ENCODE data around the gene ZNF681. TPM values are rescaled to one million over a fixed set of nuclear protein-coding genes. Genes with fewer than 3 reads are reported as not detected.
"Not testable (repeated sequence)": the region's sequence is repeated elsewhere in the genome, so short reads cannot be mapped to it uniquely, and the experiment has no call there.

The ZNF681 gene
- total RNA-seq, 2 experiments from 2014 or later: 3.1 to 5.1 TPM

DNA sequence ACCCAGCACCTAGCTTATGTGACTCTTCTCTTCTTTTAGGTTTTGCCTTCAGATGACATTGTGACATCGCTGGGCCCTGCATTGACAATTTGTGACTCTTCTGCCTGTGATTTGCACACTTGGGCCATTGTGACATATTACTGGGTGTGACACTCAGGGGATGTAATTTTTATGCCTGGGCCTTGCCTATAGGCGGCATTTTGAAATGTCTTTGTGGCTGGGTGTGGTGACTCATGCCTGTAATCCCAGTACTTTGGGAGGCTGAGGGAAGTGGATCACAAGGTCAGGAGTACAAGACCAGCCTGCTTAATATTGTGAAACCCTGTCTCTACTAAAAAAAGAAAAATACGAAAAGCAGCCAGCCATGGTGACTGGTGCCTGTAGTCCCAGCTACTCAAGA, 28.4 kb upstream of the ZNF681 start:
- H3K4me3 Mint-ChIP-seq: no peak overlapping the region
- peaks cover 27% of the 10 kb centered on the region for H3K36me3 Mint-ChIP-seq (ENCODE audit: low read depth)
- H3K9me3 Mint-ChIP-seq: no peaks in the 10 kb centered on the region
- no peak overlapping the region for H3K27ac Mint-ChIP-seq
- no peaks in the 10 kb centered on the region for H3K27me3 Mint-ChIP-seq (ENCODE audit: low read depth)
- intact Hi-C loops (cut with micrococcal nuclease): no loop called here
- peaks cover 1% of the 10 kb centered on the region for H3K4me1 Mint-ChIP-seq (ENCODE audit: low read depth)
- DNase-seq: no peak
- CTCF ChIA-PET: no interaction called here

DNA sequence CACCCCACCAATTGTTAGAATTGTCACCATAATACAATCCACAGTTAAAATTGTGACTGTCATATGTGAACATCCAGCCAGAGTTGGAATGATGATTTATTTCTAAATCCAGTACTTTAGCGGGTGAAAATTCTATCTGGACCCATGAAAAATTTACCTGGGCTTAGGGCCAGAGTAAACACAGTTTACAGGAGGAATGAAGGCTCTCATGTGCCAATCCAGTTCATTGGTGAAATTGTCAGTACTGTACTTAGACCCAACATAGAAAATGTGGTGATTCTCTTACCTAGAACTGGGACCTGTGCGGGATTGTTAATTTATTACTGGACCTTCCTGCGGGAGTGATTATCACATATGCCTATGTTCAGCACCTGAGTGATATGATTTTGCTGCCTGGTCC, 27.3 kb upstream of the ZNF681 start:
- Mint-ChIP-seq H3K36me3 (ENCODE audit: low read depth) (peaks cover 27% of the 10 kb centered on the region), H3K9me3 (no peaks in the 10 kb centered on the region), H3K4me3 (no peak overlapping the region), H3K27ac (no peak overlapping the region), H3K4me1 (ENCODE audit: low read depth) (no peaks in the 10 kb centered on the region), H3K27me3 (ENCODE audit: low read depth) (no peaks in the 10 kb centered on the region)
- no peak for DNase-seq
- intact Hi-C loops (cut with micrococcal nuclease): no loop called here
- CTCF ChIA-PET: no interaction called here

GRCh38 chr19:23784274-23784673, 25.6 kb upstream of the ZNF681 start:
- H3K27ac Mint-ChIP-seq: no peak overlapping the region
- H3K9me3 Mint-ChIP-seq: peaks cover 8% of the 10 kb centered on the region
- DNase-seq: no peak
- H3K4me3 Mint-ChIP-seq: no peak overlapping the region
- no peaks in the 10 kb centered on the region for H3K27me3 Mint-ChIP-seq (ENCODE audit: low read depth)
- H3K4me1 Mint-ChIP-seq (ENCODE audit: low read depth): no peaks in the 10 kb centered on the region
- CTCF ChIA-PET: no interaction called here
- H3K36me3 Mint-ChIP-seq (ENCODE audit: low read depth): peaks cover 37% of the 10 kb centered on the region
- intact Hi-C loops (cut with micrococcal nuclease): no loop called here

- intact Hi-C loops (cut with micrococcal nuclease): no loop called here
- peaks cover 10% of the 10 kb centered on the region for H3K9me3 Mint-ChIP-seq
- CTCF ChIA-PET: no interaction called here
- H3K27ac Mint-ChIP-seq: no peak overlapping the region
- no peaks in the 10 kb centered on the region for H3K27me3 Mint-ChIP-seq (ENCODE audit: low read depth)
- peaks cover 40% of the 10 kb centered on the region for H3K36me3 Mint-ChIP-seq (ENCODE audit: low read depth)
- DNase-seq: no peak
- no peaks in the 10 kb centered on the region for H3K4me1 Mint-ChIP-seq (ENCODE audit: low read depth)
- no peak overlapping the region for H3K4me3 Mint-ChIP-seq
Observed at GRCh38 chr19:23783636-23784035, 24.9 kb upstream of the ZNF681 start.

DNA sequence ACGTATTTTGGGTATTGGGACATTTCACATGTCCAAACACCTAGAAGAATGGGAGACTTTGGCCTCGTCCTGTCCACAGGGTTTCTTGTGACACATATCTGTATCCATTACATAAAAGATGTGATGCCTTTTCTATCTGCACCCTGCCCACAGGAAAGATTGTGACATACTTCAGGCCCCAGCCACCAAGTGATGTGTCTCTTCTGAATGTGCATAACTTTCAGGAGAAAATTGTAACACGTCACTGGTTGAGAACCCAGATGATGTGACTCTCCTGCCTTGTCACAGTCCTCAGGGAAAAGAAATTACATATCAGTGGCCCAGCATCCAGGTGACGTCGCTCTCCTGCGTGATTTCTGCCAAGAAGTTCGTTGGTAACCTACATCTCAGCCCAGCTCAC, 21.0 kb upstream of the ZNF681 start:
- CTCF ChIA-PET: no interaction called here
- Mint-ChIP-seq H3K36me3 (ENCODE audit: low read depth) (peaks cover 50% of the 10 kb centered on the region), H3K27ac (no peak overlapping the region)

GRCh38 chr19:23778566-23778965, 19.9 kb upstream of the ZNF681 start:
- Mint-ChIP-seq H3K4me3 (no peak overlapping the region), H3K36me3 (ENCODE audit: low read depth) (peaks cover 45% of the 10 kb centered on the region), H3K9me3 (peaks cover 15% of the 10 kb centered on the region), H3K27me3 (ENCODE audit: low read depth) (no peaks in the 10 kb centered on the region), H3K4me1 (ENCODE audit: low read depth) (peaks cover 9% of the 10 kb centered on the region), H3K27ac (no peak overlapping the region)
- DNase-seq: no peak
- CTCF ChIA-PET: no interaction called here
- intact Hi-C loops (cut with micrococcal nuclease): no loop called here

More for the DNA sequence above, 21.0 kb upstream of the ZNF681 start:
- Mint-ChIP-seq H3K9me3 (peaks cover 15% of the 10 kb centered on the region), H3K27me3 (ENCODE audit: low read depth) (no peaks in the 10 kb centered on the region), H3K4me1 (ENCODE audit: low read depth) (peaks cover 6% of the 10 kb centered on the region), H3K4me3 (no peak overlapping the region)
- no peak for DNase-seq
- intact Hi-C loops (cut with micrococcal nuclease): no loop called here

DNA sequence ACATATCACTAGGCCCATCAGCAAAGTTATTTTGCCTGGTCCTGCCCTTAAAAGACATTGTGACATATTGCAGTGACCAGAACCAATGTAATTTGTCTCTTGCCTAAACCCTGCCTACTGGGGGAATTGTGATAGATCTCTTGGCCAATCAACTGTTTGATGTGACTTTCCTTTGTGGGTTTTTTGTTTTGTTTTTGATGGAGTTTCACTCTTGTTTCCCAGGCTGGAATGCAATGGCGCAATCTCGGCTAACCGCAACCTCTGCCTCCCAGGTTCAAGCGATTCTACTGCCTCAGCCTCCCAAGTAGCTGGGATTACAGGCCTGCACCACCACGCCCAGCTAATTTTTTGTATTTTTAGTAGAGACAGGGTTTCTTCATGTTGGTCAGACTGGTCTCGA, 19.3 kb upstream of the ZNF681 start:
- H3K4me1 Mint-ChIP-seq (ENCODE audit: low read depth); DNase-seq; CTCF ChIA-PET; H3K4me3 Mint-ChIP-seq; intact Hi-C loops (cut with micrococcal nuclease); H3K27ac Mint-ChIP-seq; H3K27me3 Mint-ChIP-seq (ENCODE audit: low read depth): not testable (repeated sequence)
- peaks cover 15% of the 10 kb centered on the region for H3K9me3 Mint-ChIP-seq
- H3K36me3 Mint-ChIP-seq (ENCODE audit: low read depth): peaks cover 49% of the 10 kb centered on the region

DNA sequence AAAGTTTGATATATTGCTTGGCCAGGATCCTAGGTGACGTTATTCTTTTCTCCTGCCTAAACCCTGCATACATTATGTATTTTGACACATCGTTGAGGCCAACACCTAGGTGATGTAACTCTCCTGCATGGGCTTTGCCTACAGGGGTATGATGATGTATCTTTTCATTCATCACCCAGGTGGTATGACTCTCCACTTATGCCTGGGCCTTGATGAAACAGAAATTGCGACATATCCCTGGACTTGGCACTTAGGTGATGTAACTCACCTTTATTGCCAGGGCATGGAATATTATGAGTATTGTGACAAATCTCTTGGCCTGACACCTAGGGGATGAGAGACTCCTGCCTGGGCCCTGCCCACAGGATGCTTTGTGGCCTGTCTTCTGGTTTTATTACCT, 18.5 kb upstream of the ZNF681 start:
- CTCF ChIA-PET: no interaction called here
- no peaks in the 10 kb centered on the region for H3K27me3 Mint-ChIP-seq (ENCODE audit: low read depth)
- no peak overlapping the region for H3K4me3 Mint-ChIP-seq
- H3K4me1 Mint-ChIP-seq (ENCODE audit: low read depth): peaks cover 13% of the 10 kb centered on the region
- no peak overlapping the region for H3K27ac Mint-ChIP-seq
- peaks cover 48% of the 10 kb centered on the region for H3K36me3 Mint-ChIP-seq (ENCODE audit: low read depth)
- intact Hi-C loops (cut with micrococcal nuclease): no loop called here
- H3K9me3 Mint-ChIP-seq: peaks cover 15% of the 10 kb centered on the region
- DNase-seq: peak; percentile 20

- DNase-seq: no peak
- Mint-ChIP-seq H3K4me1 (ENCODE audit: low read depth) (peaks cover 18% of the 10 kb centered on the region), H3K27ac (no peak overlapping the region), H3K9me3 (peaks cover 15% of the 10 kb centered on the region), H3K27me3 (ENCODE audit: low read depth) (no peaks in the 10 kb centered on the region), H3K4me3 (no peak overlapping the region), H3K36me3 (ENCODE audit: low read depth) (peaks cover 49% of the 10 kb centered on the region)
- intact Hi-C loops (cut with micrococcal nuclease): no loop called here
- CTCF ChIA-PET: no interaction called here
Observed at GRCh38 chr19:23776507-23777205, 18.0 kb upstream of the ZNF681 start.

DNA sequence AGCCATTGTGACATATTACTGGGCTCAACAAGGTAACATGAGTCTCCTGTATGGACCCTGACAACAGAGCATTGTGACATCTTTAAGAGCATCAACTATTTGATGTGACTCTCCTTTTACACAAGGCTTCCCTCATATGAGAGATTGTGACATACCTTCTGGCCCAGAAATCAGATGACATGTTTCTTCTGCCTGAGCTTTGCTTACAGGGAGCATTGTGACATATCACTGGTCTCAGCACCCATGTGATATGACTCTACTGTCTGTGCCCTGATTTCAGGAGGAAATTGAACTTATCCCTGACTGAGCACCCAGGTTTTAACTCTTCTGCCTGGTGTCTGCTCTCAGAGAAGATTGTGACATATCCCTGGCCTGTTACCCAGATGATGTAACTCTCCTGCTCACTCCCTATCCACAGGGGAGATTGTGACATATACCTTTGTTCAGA, 15.9 kb upstream of the ZNF681 start:
- CTCF ChIA-PET: no interaction called here
- Mint-ChIP-seq H3K27ac (no peak overlapping the region), H3K4me1 (ENCODE audit: low read depth) (peaks cover 32% of the 10 kb centered on the region), H3K9me3 (peaks cover 12% of the 10 kb centered on the region), H3K27me3 (ENCODE audit: low read depth) (no peaks in the 10 kb centered on the region), H3K4me3 (no peak overlapping the region), H3K36me3 (ENCODE audit: low read depth) (peaks cover 48% of the 10 kb centered on the region)
- no peak for DNase-seq
- intact Hi-C loops (cut with micrococcal nuclease): no loop called here

DNA sequence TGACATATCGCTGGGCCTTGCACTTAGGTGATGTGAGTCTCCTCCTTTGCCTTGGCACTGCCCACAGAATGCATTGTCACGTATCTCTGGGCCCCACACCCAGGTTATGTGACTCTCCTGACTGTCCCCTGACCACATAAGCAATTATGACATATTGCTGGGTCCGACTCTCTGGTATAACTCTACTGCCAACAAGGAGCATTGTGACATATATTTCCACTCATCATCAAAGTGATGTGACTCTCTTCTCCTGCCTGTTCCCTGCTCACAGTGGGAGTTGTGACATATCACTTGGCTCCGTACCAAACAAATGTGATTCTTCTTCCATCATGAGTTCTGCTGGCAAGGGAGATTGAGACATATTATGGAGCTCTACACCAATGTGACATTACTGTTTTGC, 15.4 kb upstream of the ZNF681 start:
- no peak overlapping the region for H3K27ac Mint-ChIP-seq

GRCh38 chr19:23772675-23773063, 14.0 kb upstream of the ZNF681 start:
- no peak overlapping the region for H3K27ac Mint-ChIP-seq
- intact Hi-C loops (cut with micrococcal nuclease): no loop called here
- no peak overlapping the region for H3K4me3 Mint-ChIP-seq
- H3K27me3 Mint-ChIP-seq (ENCODE audit: low read depth): no peaks in the 10 kb centered on the region
- CTCF ChIA-PET: no interaction called here
- DNase-seq: no peak
- H3K36me3 Mint-ChIP-seq (ENCODE audit: low read depth): peaks cover 36% of the 10 kb centered on the region
- H3K4me1 Mint-ChIP-seq (ENCODE audit: low read depth): peaks cover 32% of the 10 kb centered on the region
- H3K9me3 Mint-ChIP-seq: peaks cover 2% of the 10 kb centered on the region

More for the DNA sequence above, 15.4 kb upstream of the ZNF681 start:
- no peak overlapping the region for H3K4me3 Mint-ChIP-seq
- peaks cover 32% of the 10 kb centered on the region for H3K4me1 Mint-ChIP-seq (ENCODE audit: low read depth)
- DNase-seq: no peak
- H3K27me3 Mint-ChIP-seq (ENCODE audit: low read depth): no peaks in the 10 kb centered on the region
- peaks cover 44% of the 10 kb centered on the region for H3K36me3 Mint-ChIP-seq (ENCODE audit: low read depth)
- intact Hi-C loops (cut with micrococcal nuclease): no loop called here
- CTCF ChIA-PET: no interaction called here
- H3K9me3 Mint-ChIP-seq: peaks cover 8% of the 10 kb centered on the region

DNA sequence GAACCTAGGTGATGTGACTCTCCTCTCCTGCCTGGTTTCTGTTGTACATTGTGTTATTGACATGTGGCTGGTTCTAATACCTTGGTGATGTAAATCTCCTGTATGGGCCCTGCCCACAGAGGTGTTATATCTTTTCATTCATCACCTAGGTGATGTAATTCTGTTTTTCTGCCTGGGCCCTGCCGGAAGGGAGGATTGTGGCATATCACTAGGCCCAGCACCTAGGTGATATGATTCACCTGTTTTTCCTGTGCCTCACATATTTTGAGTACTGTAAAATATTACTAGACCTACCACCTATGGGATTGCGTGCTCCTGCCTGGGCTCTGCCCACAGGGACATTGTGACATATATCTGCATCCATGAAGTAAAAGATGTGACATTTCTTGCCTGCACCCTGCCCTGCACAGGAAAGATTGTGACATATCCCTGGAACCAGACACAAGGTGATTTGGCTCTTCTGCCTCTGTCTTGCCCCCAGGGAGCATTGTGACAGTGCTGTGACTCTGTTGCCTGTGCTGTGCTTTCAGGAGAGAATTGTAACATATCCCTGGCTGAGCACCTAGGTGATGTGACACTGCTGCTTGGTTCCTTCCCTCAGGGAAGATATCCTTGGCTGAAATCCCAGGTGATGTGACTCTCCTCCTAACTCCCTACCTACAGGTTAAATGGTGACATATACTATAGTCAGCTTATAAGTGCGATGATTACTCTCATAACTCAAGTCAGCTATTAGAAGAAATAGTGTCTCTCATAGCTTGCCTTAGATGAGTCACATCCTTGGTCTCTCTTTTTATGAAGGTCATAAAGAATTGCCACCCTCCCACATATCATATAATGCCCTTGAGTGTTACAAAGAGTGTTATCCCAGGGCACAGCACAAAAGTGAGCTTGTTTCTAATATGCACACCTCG, 13.3 kb upstream of the ZNF681 start:
- intact Hi-C loops (cut with micrococcal nuclease): loop anchor here (1.0 to 2.0 kb wide), 2 partner anchors 9 to 27 kb away; a partner anchor contains a TSS
- Mint-ChIP-seq H3K36me3 (ENCODE audit: low read depth) (peaks cover 34% of the 10 kb centered on the region), H3K27me3 (ENCODE audit: low read depth) (no peaks in the 10 kb centered on the region), H3K4me3 (no peak overlapping the region), H3K9me3 (peaks cover 2% of the 10 kb centered on the region), H3K27ac (peak overlapping the region; percentile 57), H3K4me1 (ENCODE audit: low read depth) (peaks cover 28% of the 10 kb centered on the region)
- DNase-seq: peak; percentile 27
- CTCF ChIA-PET: no interaction called here
